ENCODE data around the gene NRXN3. TPM values are rescaled to one million over a fixed set of nuclear protein-coding genes. Genes with fewer than 3 reads are reported as not detected.

The NRXN3 gene
- polyA plus RNA-seq, 1 of the 3 experiments (the other 2 are of a cell fraction), result 1.6 TPM

DNA sequence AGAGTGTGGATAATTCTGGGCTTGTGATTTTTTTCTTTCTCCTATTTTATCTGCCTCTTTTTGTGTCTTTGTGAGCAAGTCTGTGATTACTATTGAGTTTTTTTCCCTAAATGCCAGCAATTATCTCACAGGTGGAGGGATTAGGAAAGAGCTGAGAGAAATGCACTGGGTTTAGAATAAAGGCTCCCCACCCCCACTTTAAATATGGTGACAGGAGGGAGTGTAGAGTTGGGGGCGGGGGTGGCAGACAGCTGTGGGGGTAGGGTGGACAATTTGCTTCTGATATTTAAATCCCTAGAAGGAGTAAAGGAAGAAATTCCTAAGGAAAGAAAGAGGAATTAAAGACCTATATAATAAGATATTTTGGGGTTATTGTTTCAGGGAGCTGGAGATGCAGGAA, 145.9 kb downstream of the NRXN3 start (continued):
- TF ChIP-seq CHD2 (IDR thresholded peaks at IDR 0.05; ENCODE audit: low read length, partially characterized antibody) (no peak), SMC3 (IDR thresholded peaks at IDR 0.05; ENCODE audit: low read depth, low read length) (no peak), RFX5 (IDR thresholded peaks at IDR 0.05; ENCODE audit: low read length) (no peak)

DNA sequence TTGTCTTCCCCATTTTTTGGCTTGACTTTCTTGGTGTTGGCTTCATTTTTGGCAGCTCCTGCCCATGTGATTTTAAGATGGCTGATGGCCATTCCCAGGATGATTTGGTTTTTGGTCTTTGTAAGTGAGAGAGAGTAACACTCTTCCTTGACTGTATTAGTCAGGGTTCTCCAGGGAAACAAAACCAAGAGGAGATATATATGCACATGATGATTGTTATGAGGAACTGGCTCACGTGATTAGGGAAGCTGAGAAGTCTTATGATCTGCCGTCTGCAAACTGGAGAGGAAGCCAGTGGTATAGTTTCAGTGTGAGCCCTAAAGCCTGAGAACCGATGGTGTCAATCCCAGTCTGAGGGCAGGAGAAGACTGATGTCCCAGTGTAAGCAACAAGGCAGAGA, 146.6 kb downstream of the NRXN3 start:
- H3F3A ChIP-seq (replicated peaks; ENCODE audit: insufficient read depth), result no peaks in the 10 kb centered on the region
- no peak for DNase-seq
- H2AFZ ChIP-seq (ENCODE audit: low read depth), result no peak overlapping the region
- H3K4me2 ChIP-seq, result no peak overlapping the region
- no peak overlapping the region for H3K9ac ChIP-seq
- H3K36me3 ChIP-seq (replicated peaks in 1 of 2; ENCODE audit: control insufficient read depth in 1 of 2, insufficient read depth in 2 of 2, low read length in 1 of 2), result no peaks in the 10 kb centered on the region
- H3K4me3 ChIP-seq (ENCODE audit: low read depth in 2 of 2, low read length in 1 of 2), result no peak overlapping the region
- H3K9me2 ChIP-seq, result no peaks in the 10 kb centered on the region
- H3K27me3 ChIP-seq (ENCODE audit: insufficient read depth), result no peaks in the 10 kb centered on the region
- H3K9me3 ChIP-seq, result no peaks in the 10 kb centered on the region
- no peaks in the 10 kb centered on the region for H3K79me2 ChIP-seq (ENCODE audit: insufficient read depth)
- no peak overlapping the region for H3K27ac ChIP-seq (ENCODE audit: low read depth in 2 of 2, low read length in 1 of 2)
- ChIA-PET POLR2A (no interaction called here), CTCF (interaction anchor here (0.6 to 1.3 kb wide), 4 partner anchors 11 to 690 kb away, joined by 3 to 4 read pairs (median 3); no protein-coding TSS in a partner anchor)
- WGBS (ENCODE audit: low lambda C conversion rate), result 21% methylated on average over 3 of the region's 3 CpGs
- no peaks in the 10 kb centered on the region; a peak in 1 of 4 replicates for H3K4me1 ChIP-seq (ENCODE audit: control insufficient read depth in 1 of 2, insufficient read depth in 2 of 2, low read depth in 1 of 2, low read length in 1 of 2)
- no peaks in the 10 kb centered on the region for H4K20me1 ChIP-seq (ENCODE audit: insufficient read depth)
- TF ChIP-seq, protein P1, sequence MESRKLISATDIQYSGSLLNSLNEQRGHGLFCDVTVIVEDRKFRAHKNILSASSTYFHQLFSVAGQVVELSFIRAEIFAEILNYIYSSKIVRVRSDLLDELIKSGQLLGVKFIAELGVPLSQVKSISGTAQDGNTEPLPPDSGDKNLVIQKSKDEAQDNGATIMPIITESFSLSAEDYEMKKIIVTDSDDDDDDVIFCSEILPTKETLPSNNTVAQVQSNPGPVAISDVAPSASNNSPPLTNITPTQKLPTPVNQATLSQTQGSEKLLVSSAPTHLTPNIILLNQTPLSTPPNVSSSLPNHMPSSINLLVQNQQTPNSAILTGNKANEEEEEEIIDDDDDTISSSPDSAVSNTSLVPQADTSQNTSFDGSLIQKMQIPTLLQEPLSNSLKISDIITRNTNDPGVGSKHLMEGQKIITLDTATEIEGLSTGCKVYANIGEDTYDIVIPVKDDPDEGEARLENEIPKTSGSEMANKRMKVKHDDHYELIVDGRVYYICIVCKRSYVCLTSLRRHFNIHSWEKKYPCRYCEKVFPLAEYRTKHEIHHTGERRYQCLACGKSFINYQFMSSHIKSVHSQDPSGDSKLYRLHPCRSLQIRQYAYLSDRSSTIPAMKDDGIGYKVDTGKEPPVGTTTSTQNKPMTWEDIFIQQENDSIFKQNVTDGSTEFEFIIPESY (IDR thresholded peaks at IDR 0.05; ENCODE audit: borderline replicate concordance, low read depth), result no peak
- TF ChIP-seq CHD2 (IDR thresholded peaks at IDR 0.05; ENCODE audit: low read length, partially characterized antibody) (no peak), JUND (IDR thresholded peaks at IDR 0.05) (no peak), POLR2AphosphoS5 (IDR thresholded peaks at IDR 0.05; ENCODE audit: low read depth, low read length) (no peak), RAD21 (IDR thresholded peaks at IDR 0.05; ENCODE audit: low read length) (no peak), SMC3 (IDR thresholded peaks at IDR 0.05; ENCODE audit: low read depth, low read length) (no peak), GABPA (IDR thresholded peaks at IDR 0.05; ENCODE audit: low read depth) (no peak), MEF2A (IDR thresholded peaks at IDR 0.05; ENCODE audit: borderline replicate concordance, low read depth) (no peak), RXRA (IDR thresholded peaks at IDR 0.05; ENCODE audit: borderline replicate concordance, low read depth) (no peak), RCOR1 (IDR thresholded peaks at IDR 0.05; ENCODE audit: low read length) (no peak), EP300 (IDR thresholded peaks at IDR 0.05; ENCODE audit: borderline replicate concordance in 1 of 2, low read depth in 1 of 2, low read length in 1 of 2) (no peak), TAF1 (IDR thresholded peaks at IDR 0.05; ENCODE audit: borderline replicate concordance, low read depth, low read length) (no peak), ELF1 (IDR thresholded peaks at IDR 0.05) (no peak)
- TF ChIP-seq, protein P2, sequence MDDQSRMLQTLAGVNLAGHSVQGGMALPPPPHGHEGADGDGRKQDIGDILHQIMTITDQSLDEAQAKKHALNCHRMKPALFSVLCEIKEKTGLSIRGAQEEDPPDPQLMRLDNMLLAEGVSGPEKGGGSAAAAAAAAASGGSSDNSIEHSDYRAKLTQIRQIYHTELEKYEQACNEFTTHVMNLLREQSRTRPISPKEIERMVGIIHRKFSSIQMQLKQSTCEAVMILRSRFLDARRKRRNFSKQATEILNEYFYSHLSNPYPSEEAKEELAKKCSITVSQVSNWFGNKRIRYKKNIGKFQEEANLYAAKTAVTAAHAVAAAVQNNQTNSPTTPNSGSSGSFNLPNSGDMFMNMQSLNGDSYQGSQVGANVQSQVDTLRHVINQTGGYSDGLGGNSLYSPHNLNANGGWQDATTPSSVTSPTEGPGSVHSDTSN (IDR thresholded peaks at IDR 0.05), result no peak
- TF ChIP-seq, protein P3, sequence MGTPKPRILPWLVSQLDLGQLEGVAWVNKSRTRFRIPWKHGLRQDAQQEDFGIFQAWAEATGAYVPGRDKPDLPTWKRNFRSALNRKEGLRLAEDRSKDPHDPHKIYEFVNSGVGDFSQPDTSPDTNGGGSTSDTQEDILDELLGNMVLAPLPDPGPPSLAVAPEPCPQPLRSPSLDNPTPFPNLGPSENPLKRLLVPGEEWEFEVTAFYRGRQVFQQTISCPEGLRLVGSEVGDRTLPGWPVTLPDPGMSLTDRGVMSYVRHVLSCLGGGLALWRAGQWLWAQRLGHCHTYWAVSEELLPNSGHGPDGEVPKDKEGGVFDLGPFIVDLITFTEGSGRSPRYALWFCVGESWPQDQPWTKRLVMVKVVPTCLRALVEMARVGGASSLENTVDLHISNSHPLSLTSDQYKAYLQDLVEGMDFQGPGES (IDR thresholded peaks at IDR 0.05; ENCODE audit: low read depth, low read length), result no peak
- TF ChIP-seq, protein P4, sequence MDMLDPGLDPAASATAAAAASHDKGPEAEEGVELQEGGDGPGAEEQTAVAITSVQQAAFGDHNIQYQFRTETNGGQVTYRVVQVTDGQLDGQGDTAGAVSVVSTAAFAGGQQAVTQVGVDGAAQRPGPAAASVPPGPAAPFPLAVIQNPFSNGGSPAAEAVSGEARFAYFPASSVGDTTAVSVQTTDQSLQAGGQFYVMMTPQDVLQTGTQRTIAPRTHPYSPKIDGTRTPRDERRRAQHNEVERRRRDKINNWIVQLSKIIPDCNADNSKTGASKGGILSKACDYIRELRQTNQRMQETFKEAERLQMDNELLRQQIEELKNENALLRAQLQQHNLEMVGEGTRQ (IDR thresholded peaks at IDR 0.05; ENCODE audit: borderline replicate concordance, low read depth, low read length), result no peak
- TF ChIP-seq, protein P5, sequence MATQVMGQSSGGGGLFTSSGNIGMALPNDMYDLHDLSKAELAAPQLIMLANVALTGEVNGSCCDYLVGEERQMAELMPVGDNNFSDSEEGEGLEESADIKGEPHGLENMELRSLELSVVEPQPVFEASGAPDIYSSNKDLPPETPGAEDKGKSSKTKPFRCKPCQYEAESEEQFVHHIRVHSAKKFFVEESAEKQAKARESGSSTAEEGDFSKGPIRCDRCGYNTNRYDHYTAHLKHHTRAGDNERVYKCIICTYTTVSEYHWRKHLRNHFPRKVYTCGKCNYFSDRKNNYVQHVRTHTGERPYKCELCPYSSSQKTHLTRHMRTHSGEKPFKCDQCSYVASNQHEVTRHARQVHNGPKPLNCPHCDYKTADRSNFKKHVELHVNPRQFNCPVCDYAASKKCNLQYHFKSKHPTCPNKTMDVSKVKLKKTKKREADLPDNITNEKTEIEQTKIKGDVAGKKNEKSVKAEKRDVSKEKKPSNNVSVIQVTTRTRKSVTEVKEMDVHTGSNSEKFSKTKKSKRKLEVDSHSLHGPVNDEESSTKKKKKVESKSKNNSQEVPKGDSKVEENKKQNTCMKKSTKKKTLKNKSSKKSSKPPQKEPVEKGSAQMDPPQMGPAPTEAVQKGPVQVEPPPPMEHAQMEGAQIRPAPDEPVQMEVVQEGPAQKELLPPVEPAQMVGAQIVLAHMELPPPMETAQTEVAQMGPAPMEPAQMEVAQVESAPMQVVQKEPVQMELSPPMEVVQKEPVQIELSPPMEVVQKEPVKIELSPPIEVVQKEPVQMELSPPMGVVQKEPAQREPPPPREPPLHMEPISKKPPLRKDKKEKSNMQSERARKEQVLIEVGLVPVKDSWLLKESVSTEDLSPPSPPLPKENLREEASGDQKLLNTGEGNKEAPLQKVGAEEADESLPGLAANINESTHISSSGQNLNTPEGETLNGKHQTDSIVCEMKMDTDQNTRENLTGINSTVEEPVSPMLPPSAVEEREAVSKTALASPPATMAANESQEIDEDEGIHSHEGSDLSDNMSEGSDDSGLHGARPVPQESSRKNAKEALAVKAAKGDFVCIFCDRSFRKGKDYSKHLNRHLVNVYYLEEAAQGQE (IDR thresholded peaks at IDR 0.05; ENCODE audit: low read depth, low read length), result no peak
- TF ChIP-seq, protein P6, sequence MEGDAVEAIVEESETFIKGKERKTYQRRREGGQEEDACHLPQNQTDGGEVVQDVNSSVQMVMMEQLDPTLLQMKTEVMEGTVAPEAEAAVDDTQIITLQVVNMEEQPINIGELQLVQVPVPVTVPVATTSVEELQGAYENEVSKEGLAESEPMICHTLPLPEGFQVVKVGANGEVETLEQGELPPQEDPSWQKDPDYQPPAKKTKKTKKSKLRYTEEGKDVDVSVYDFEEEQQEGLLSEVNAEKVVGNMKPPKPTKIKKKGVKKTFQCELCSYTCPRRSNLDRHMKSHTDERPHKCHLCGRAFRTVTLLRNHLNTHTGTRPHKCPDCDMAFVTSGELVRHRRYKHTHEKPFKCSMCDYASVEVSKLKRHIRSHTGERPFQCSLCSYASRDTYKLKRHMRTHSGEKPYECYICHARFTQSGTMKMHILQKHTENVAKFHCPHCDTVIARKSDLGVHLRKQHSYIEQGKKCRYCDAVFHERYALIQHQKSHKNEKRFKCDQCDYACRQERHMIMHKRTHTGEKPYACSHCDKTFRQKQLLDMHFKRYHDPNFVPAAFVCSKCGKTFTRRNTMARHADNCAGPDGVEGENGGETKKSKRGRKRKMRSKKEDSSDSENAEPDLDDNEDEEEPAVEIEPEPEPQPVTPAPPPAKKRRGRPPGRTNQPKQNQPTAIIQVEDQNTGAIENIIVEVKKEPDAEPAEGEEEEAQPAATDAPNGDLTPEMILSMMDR (IDR thresholded peaks at IDR 0.05), result no peak

Measured in SK-N-SH (cell line).